MCF 10A (cell line): ENCODE results near the gene CGNL1. TPM values are rescaled to one million over a fixed set of nuclear protein-coding genes. Genes with fewer than 3 reads are reported as not detected.

Experiments
- BruUV-seq: library from RNA; stranded (reverse); fragments of 400-500 nt; replicated peaks from 2 replicates; lab custom pipeline; 2021; lab: Mats Ljungman, UMichigan
- CTCF ChIA-PET: fragments of 300-600 bp; sonication (Branson Sonifier 250); formaldehyde crosslinking; extraction: SDS; loops from one replicate; lab custom pipeline; 2021; ENCODE audit warnings: antibody characterized with exemption, inconsistent platforms; lab: Yijun Ruan, JAX
- POLR2A ChIA-PET: fragments of 300-600, 350-650 bp; sonication (Branson Sonifier 250); formaldehyde crosslinking; extraction: SDS; loops from one replicate; lab custom pipeline; 2020; ENCODE audit warnings: antibody characterized with exemption, inconsistent platforms; lab: Yijun Ruan, JAX
- DNase-seq: peaks from one replicate; pipeline ENCODE4 v3.0.0-alpha.2; 2018; ENCODE audit not compliant: unreplicated experiment
- H3K27ac Mint-ChIP-seq: one replicate; pipeline ENCODE4 v1.8.0; 2022; ENCODE audit warnings: mild to moderate bottlenecking, low read depth, mixed read lengths; ENCODE audit not compliant: unreplicated experiment
- H3K27me3 Mint-ChIP-seq: one replicate; pipeline ENCODE4 v1.8.0; 2022; ENCODE audit warnings: mixed read lengths; ENCODE audit not compliant: insufficient read depth, unreplicated experiment
- H3K36me3 Mint-ChIP-seq: one replicate; pipeline ENCODE4 v1.8.0; 2022; ENCODE audit warnings: mild to moderate bottlenecking, moderate library complexity, mixed read lengths; ENCODE audit not compliant: insufficient read depth, unreplicated experiment
- H3K4me1 Mint-ChIP-seq: one replicate; pipeline ENCODE4 v1.8.0; 2022; ENCODE audit warnings: mixed read lengths; ENCODE audit not compliant: insufficient read depth, unreplicated experiment
- H3K4me3 Mint-ChIP-seq: one replicate; pipeline ENCODE4 v1.8.0; 2022; ENCODE audit warnings: mild to moderate bottlenecking, moderate library complexity, mixed read lengths; ENCODE audit not compliant: unreplicated experiment
- H3K9me3 Mint-ChIP-seq: one replicate; pipeline ENCODE4 v1.8.0; 2022; ENCODE audit warnings: mixed read lengths; ENCODE audit not compliant: unreplicated experiment
- CTCF ChIP-seq: fragments of 200-600 bp; IDR thresholded peaks from one replicate; pipeline ENCODE4 v1.8.0; 2022; ENCODE audit warnings: antibody characterized with exemption, mild to moderate bottlenecking; ENCODE audit not compliant: unreplicated experiment
- intact Hi-C: fragments of 100-400 bp; cut with micrococcal nuclease; formaldehyde crosslinking; loops from 2 replicates; pipeline ENCODE4 v1.14.1; 2022
- total RNA-seq: library from RNA; stranded (reverse); gene quantifications from 2 replicates; pipeline ENCODE4 v1.2.3, GENCODE V29; 2022

The CGNL1 gene
- total RNA-seq, 1 experiment from 2014 or later: 0.05 TPM

- H3K9me3 Mint-ChIP-seq: no peaks in the 10 kb centered on the region
- no peak overlapping the region for H3K27ac Mint-ChIP-seq
Measured at GRCh38 chr15:57561041-57561711, 184.9 kb downstream of the CGNL1 start.

GRCh38 chr15:57562196-57562769 is 186.0 kb downstream of the CGNL1 start:
- H3K27ac Mint-ChIP-seq: no peak overlapping the region
- DNase-seq: no peak
- BruUV-seq: no TSS peak
- H3K36me3 Mint-ChIP-seq: no peaks in the 10 kb centered on the region
- no peaks in the 10 kb centered on the region for H3K27me3 Mint-ChIP-seq
- intact Hi-C loops: no loop called here
- ChIA-PET POLR2A (interaction anchor here (1.1 to 1.8 kb wide), 2 partner anchors 49 to 145 kb away, joined by 8 to 16 read pairs; no protein-coding TSS in a partner anchor), CTCF (interaction anchor here (0.6 to 17.5 kb wide), 10 partner anchors 10 to 583 kb away, joined by 3 to 297 read pairs (median 4); partner anchors contain the start of gene POLR2M)
- H3K9me3 Mint-ChIP-seq: no peaks in the 10 kb centered on the region
- H3K4me1 Mint-ChIP-seq: peaks cover 18% of the 10 kb centered on the region
- no peak for TF ChIP-seq CTCF
- no peak overlapping the region for H3K4me3 Mint-ChIP-seq

More at GRCh38 chr15:57561041-57561711, 184.9 kb downstream of the CGNL1 start:
- POLR2A ChIA-PET: interaction anchor here (1.1 to 2.0 kb wide), 4 partner anchors 47 to 146 kb away, joined by 4 to 23 read pairs (median 12); no protein-coding TSS in a partner anchor
- intact Hi-C loops: loop anchor here (1.0 to 2.0 kb wide), 3 partner anchors 51 to 509 kb away; partner anchors contain the start of gene POLR2M
- CTCF ChIA-PET: interaction anchor here (0.6 to 17.5 kb wide), 41 partner anchors 9 to 663 kb away, joined by 3 to 297 read pairs (median 4); partner anchors contain the start of gene POLR2M
- no peaks in the 10 kb centered on the region for H3K36me3 Mint-ChIP-seq
- no peak overlapping the region for H3K4me3 Mint-ChIP-seq
- no TSS peak for BruUV-seq
- TF ChIP-seq CTCF: peak; percentile 86
- H3K27me3 Mint-ChIP-seq: no peaks in the 10 kb centered on the region
- peaks cover 18% of the 10 kb centered on the region for H3K4me1 Mint-ChIP-seq
- peak; percentile 87 for DNase-seq

- DNase-seq: no peak
- TF ChIP-seq CTCF: no peak
- CTCF ChIA-PET: interaction anchor here (1.4 to 17.5 kb wide), 2 partner anchors 47 to 223 kb away, joined by 4 to 297 read pairs; no protein-coding TSS in a partner anchor
- Mint-ChIP-seq H3K9me3 (no peaks in the 10 kb centered on the region), H3K27ac (no peak overlapping the region), H3K27me3 (no peaks in the 10 kb centered on the region), H3K36me3 (no peaks in the 10 kb centered on the region), H3K4me1 (peaks cover 18% of the 10 kb centered on the region), H3K4me3 (no peak overlapping the region)
- intact Hi-C loops: no loop called here
- POLR2A ChIA-PET: interaction anchor here (0.7 to 2.2 kb wide), 2 partner anchors 48 to 94 kb away, joined by 3 to 16 read pairs; no protein-coding TSS in a partner anchor
- BruUV-seq: no TSS peak
Measured at GRCh38 chr15:57563416-57563815, 187.1 kb downstream of the CGNL1 start.

GRCh38 chr15:57565311-57565710 is 189.0 kb downstream of the CGNL1 start:
- H3K27me3 Mint-ChIP-seq: no peaks in the 10 kb centered on the region
- H3K4me3 Mint-ChIP-seq: no peak overlapping the region
- intact Hi-C loops: no loop called here
- no TSS peak for BruUV-seq
- H3K9me3 Mint-ChIP-seq: no peaks in the 10 kb centered on the region
- TF ChIP-seq CTCF: no peak
- ChIA-PET CTCF (interaction anchor here (1.2 to 17.5 kb wide), 2 partner anchors 23 to 45 kb away, joined by 3 to 297 read pairs; no protein-coding TSS in a partner anchor), POLR2A (interaction anchor here (1.2 to 2.2 kb wide), 2 partner anchors 28 to 46 kb away, joined by 5 to 16 read pairs; no protein-coding TSS in a partner anchor)
- no peaks in the 10 kb centered on the region for H3K36me3 Mint-ChIP-seq
- peak; percentile 53 for DNase-seq
- H3K4me1 Mint-ChIP-seq: peaks cover 22% of the 10 kb centered on the region
- H3K27ac Mint-ChIP-seq: peak overlapping the region; percentile 40
